Breast epithelium (tissue), 4 donors: Measurements from ENCODE around the gene KBTBD2. TPM values are rescaled to one million over a fixed set of nuclear protein-coding genes. Genes with fewer than 3 reads are reported as not detected.
"Not testable (repeated sequence)": the region's sequence is repeated elsewhere in the genome, so short reads cannot be mapped to it uniquely, and the experiment has no call there.

Source experiments
- DNase-seq, 2 donors: peaks; one replicate each; pipeline ENCODE4 v3.0.0-alpha.2; 2019; ENCODE audit warnings: low spot score in 2 of 2
- H3K27ac ChIP-seq, 2 donors: fragments of 200-600 bp; sonication (generic) in 1 of 2; one replicate each; pipeline ENCODE4 v1.5.1; 2016 to 2019; ENCODE audit warnings: mild to moderate bottlenecking in 1 of 2
- H3K27me3 ChIP-seq, 2 donors: fragments of 200-600 bp; sonication (generic) in 1 of 2; one replicate each; pipeline versions ENCODE4 v1.5.1 to v1.6.0; 2017 to 2019; ENCODE audit warnings: control low read depth in 1 of 2, mild to moderate bottlenecking in 1 of 2
- H3K36me3 ChIP-seq: fragments of 200-600 bp; one replicate; pipeline ENCODE4 v1.5.1; 2019
- H3K4me1 ChIP-seq, 2 donors: fragments of 200-600 bp; sonication (generic); one replicate each; pipeline ENCODE4 v1.5.1; 2016 to 2019; ENCODE audit warnings: control low read depth in 1 of 2
- H3K4me3 ChIP-seq, 3 donors: fragments of 200-600 bp; sonication (generic); 1 replicate in 2 of 3; 2 replicates in 1 of 3; pipeline ENCODE4 v1.5.1; 2016 to 2019; ENCODE audit warnings: mild to moderate bottlenecking in 3 of 3, moderate library complexity in 2 of 3
- H3K9me3 ChIP-seq, 2 donors: fragments of 200-600 bp; sonication (generic) in 1 of 2; one replicate each; pipeline ENCODE4 v1.5.1; 2016 to 2019; ENCODE audit warnings: control low read depth in 1 of 2
- POLR2A ChIP-seq: fragments of 450-650 bp; IDR thresholded peaks from one replicate; pipeline ENCODE4 v1.6.1; 2016; ENCODE audit warnings: antibody characterized with exemption, mild to moderate bottlenecking, moderate library complexity
- POLR2AphosphoS5 ChIP-seq, 3 donors: sonication (generic); formaldehyde crosslinking; IDR thresholded peaks; one replicate each; pipeline ENCODE4 v1.6.1; 2017; ENCODE audit warnings: antibody characterized with exemption in 3 of 3
- intact Hi-C: fragments of 100-400 bp; cut with DNase I; formaldehyde crosslinking; loops from one replicate; pipeline ENCODE4 v1.15.1; 2023; ENCODE audit warnings: low total_unique reads
- total RNA-seq, 3 donors: library from RNA; depleted of rRNA; stranded (reverse); fragments of >200 nt; gene quantifications; one replicate each; pipeline ENCODE4 v1.1.0, GENCODE V29; 2016
- TF ChIP-seq, protein P1 (sequence below), 3 donors: fragments of 450-650 bp; IDR thresholded peaks; one replicate each; pipeline ENCODE4 v1.5.1; 2016 to 2017; ENCODE audit warnings: antibody characterized with exemption in 3 of 3, mild to moderate bottlenecking in 3 of 3, moderate library complexity in 3 of 3

Gene KBTBD2
- total RNA-seq, 3 donors from 2014 or later = 36.7 to 55.9 (median 38.9) TPM

GRCh38 chr7:32860090-32860489, 31.5 kb downstream of the KBTBD2 start:
- H3K4me3 ChIP-seq = no peak overlapping the region
- no peaks in the 10 kb centered on the region for H3K36me3 ChIP-seq
- intact Hi-C loops = no loop called here
- no peak overlapping the region for H3K27ac ChIP-seq
- H3K9me3 ChIP-seq = no peaks in the 10 kb centered on the region
- no peaks in the 10 kb centered on the region for H3K27me3 ChIP-seq
- no peak for DNase-seq
- TF ChIP-seq POLR2A (no peak), POLR2AphosphoS5 (IDR thresholded peaks at IDR 0.05) (no peak)
- TF ChIP-seq, protein P1, sequence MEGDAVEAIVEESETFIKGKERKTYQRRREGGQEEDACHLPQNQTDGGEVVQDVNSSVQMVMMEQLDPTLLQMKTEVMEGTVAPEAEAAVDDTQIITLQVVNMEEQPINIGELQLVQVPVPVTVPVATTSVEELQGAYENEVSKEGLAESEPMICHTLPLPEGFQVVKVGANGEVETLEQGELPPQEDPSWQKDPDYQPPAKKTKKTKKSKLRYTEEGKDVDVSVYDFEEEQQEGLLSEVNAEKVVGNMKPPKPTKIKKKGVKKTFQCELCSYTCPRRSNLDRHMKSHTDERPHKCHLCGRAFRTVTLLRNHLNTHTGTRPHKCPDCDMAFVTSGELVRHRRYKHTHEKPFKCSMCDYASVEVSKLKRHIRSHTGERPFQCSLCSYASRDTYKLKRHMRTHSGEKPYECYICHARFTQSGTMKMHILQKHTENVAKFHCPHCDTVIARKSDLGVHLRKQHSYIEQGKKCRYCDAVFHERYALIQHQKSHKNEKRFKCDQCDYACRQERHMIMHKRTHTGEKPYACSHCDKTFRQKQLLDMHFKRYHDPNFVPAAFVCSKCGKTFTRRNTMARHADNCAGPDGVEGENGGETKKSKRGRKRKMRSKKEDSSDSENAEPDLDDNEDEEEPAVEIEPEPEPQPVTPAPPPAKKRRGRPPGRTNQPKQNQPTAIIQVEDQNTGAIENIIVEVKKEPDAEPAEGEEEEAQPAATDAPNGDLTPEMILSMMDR (IDR thresholded peaks at IDR 0.05) = no peak
- H3K4me1 ChIP-seq = no peaks in the 10 kb centered on the region

DNA sequence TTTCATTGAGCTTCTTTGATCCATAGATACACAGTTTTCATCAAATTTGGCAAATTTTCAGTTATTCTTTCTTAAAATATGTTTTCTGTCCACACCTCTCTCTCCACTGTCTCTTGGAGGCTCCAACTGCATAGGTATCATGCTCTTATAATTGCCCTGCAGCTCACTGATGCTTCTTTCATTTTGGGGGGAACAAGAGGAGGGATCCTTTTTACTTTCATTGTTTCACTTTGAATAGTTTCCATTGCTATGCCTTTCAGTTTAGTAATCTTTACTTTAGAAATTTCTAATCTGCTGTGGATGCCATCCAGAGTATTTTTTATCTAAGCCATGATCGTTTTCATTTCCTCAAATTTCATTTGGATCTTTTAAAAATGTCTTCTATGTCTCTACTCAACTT, 32.9 kb downstream of the KBTBD2 start:
- no peak for DNase-seq
- Histone ChIP-seq H3K4me3 (no peak overlapping the region), H3K9me3 (no peaks in the 10 kb centered on the region), H3K4me1 (no peaks in the 10 kb centered on the region), H3K27ac (no peak overlapping the region), H3K27me3 (no peaks in the 10 kb centered on the region), H3K36me3 (no peaks in the 10 kb centered on the region)
- intact Hi-C loops = no loop called here
- no peak for TF ChIP-seq POLR2A
- TF ChIP-seq POLR2AphosphoS5 (IDR thresholded peaks at IDR 0.05) = no peak
- TF ChIP-seq, protein P1 (IDR thresholded peaks at IDR 0.05) = no peak

GRCh38 chr7:32857063-32857462, 34.5 kb downstream of the KBTBD2 start:
- H3K4me1 ChIP-seq, H3K9me3 ChIP-seq, intact Hi-C loops, H3K4me3 ChIP-seq, H3K36me3 ChIP-seq, H3K27ac ChIP-seq, DNase-seq, H3K27me3 ChIP-seq: not testable (repeated sequence)

DNA sequence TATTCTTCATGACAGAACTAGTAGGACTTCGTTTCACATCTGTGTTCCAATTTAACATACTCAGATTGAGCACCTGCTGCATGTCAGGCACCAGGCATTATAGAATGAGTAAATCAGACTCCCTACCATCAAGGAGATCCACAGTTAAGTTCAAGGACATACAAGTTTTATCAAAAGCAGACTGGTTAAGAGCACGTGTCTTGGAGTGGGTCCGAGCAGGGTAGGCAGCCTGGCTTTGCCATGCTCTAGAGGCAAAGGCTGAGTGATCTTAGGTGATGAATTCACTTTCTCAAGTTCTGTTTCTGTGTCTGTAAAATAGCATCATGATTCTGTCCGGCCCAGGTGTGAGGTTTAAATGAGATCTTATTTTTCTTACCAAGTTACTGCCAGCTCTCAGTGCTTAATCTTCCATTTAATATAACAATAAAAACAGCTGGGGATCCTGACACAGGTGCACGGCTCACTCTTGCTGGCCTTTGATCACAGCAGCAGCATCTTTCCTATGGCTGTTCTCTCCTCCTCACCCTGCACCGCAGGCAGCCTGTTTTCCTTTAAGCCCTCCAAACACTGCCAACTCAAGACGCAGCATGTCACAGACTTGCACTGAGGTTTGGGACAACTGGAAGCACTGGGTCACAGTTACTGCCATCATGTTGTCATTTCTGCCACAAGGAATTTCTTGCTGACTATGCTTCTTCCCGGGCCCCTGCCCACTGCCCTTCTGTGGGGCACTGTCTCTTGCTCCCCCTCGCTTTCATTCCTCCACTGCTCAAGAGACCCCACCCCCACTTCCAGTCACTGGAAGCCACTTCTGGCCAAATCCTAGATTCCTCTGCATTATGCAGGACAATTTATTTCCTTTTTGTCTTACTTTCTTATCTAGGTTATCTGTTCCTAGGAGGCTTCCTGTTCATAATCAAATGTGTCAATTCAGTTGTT, 35.5 kb downstream of the KBTBD2 start:
- H3K4me3 ChIP-seq, intact Hi-C loops: not testable (repeated sequence)

GRCh38 chr7:32850654-32851053, 40.9 kb downstream of the KBTBD2 start:
- H3K36me3 ChIP-seq, intact Hi-C loops, H3K9me3 ChIP-seq, H3K4me1 ChIP-seq, H3K27me3 ChIP-seq, H3K27ac ChIP-seq, DNase-seq, H3K4me3 ChIP-seq: not testable (repeated sequence)

More for the DNA sequence above, 35.5 kb downstream of the KBTBD2 start:
- not testable (repeated sequence) for H3K4me1 ChIP-seq, H3K27ac ChIP-seq, H3K36me3 ChIP-seq, H3K27me3 ChIP-seq, DNase-seq, H3K9me3 ChIP-seq

DNA sequence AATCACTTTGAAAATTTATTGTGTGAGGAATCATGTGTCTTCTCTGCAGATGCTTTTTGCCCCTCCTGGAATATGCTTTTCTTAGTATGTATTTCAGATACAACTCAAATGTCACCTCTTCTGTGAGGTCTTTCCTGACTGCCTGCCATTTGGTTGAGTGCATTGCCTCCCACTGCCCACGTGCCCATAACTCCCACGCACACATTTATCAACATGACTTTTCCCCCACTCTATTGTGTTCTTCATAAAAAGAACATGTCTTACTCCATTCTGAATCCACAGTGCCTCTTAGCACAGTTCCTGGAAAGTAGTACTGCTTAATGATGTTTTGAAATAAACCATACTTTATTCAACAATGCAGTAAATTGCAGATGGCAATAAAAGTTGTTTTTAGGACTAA, 42.9 kb downstream of the KBTBD2 start:
- intact Hi-C loops, H3K27me3 ChIP-seq, H3K27ac ChIP-seq, H3K4me3 ChIP-seq, H3K4me1 ChIP-seq, H3K36me3 ChIP-seq, H3K9me3 ChIP-seq, DNase-seq: not testable (repeated sequence)

DNA sequence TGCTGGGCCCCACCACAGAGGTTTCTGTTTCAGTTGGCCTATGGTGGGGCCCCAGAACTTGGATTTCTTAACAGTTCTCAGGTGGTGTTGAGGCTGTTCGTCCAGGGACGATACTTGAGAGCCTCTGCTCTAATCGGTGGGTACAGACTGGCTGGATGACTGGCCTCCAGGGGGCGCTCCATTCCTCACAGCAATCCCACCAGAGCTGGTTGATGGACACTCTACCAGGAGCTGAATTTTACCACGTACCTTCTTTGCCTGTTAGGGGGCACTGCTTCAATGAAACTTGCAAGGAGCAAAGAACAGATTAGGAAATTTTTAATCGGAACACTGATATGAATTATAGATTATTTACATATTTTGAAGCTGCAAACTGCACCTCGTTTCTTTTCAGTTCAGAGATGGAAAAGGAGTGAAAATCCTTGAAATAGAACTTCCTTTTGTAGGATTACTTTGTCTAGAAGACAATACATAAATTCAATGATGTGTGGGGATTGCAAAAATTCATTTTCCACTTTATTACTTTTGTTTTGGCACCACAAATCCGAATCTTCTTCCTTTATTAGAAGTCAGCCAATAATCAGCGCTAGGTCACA, 44.8 kb downstream of the KBTBD2 start:
- no peaks in the 10 kb centered on the region for H3K27me3 ChIP-seq
- H3K36me3 ChIP-seq = no peaks in the 10 kb centered on the region
- no peaks in the 10 kb centered on the region for H3K4me1 ChIP-seq
- no peak overlapping the region for H3K4me3 ChIP-seq
- H3K9me3 ChIP-seq = no peaks in the 10 kb centered on the region
- no peak overlapping the region for H3K27ac ChIP-seq
- DNase-seq = peak; percentile 71 to 78
- TF ChIP-seq, protein P1 (IDR thresholded peaks at IDR 0.05) = peak; percentile 57 to 82 (median 60)
- TF ChIP-seq POLR2AphosphoS5 (IDR thresholded peaks at IDR 0.05) = no peak
- intact Hi-C loops = no loop called here

DNA sequence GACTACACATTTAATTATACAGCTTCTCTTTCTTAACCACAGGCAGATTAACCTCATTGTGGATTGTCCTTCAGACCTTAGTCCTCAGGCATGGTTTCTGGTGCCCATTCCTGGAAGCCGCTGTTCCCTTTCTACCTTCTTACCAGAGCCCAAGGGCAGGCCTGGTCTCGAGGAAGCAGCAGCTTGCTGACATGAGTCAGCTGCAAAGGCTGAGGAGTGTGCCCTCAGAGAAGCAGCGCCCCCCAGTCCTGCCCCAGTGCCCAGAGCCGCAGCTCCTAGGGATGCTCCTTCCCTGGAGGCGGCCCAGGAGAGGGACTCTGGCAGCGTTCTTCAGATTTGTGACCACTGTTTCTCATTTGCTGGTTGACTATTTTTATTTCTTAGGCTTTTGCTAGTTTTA, 46.8 kb downstream of the KBTBD2 start:
- DNase-seq, H3K27ac ChIP-seq, H3K27me3 ChIP-seq, H3K4me1 ChIP-seq, H3K36me3 ChIP-seq, H3K4me3 ChIP-seq, intact Hi-C loops, H3K9me3 ChIP-seq: not testable (repeated sequence)

DNA sequence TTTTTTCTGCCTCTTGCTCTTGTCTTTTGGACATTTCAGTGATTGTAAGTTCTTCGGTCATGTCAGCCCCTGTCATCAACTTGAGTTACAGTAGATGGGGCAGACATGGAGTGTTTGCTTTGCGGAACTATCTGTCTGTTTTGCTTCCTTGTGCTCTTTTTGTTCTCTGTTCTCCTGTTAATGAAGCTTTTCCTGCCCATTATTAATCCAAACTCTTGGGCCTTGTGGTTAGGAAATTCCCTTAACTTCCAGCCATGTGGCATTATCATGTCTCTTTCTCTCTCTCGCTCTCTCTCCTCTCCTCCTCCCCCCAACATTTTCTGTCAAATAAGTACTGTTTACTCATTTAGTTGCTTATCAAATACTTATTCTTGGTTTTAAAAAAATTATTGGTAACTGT, 47.8 kb downstream of the KBTBD2 start:
- H3K27ac ChIP-seq, H3K36me3 ChIP-seq, DNase-seq, intact Hi-C loops, H3K9me3 ChIP-seq, H3K4me3 ChIP-seq, H3K4me1 ChIP-seq, H3K27me3 ChIP-seq: not testable (repeated sequence)

DNA sequence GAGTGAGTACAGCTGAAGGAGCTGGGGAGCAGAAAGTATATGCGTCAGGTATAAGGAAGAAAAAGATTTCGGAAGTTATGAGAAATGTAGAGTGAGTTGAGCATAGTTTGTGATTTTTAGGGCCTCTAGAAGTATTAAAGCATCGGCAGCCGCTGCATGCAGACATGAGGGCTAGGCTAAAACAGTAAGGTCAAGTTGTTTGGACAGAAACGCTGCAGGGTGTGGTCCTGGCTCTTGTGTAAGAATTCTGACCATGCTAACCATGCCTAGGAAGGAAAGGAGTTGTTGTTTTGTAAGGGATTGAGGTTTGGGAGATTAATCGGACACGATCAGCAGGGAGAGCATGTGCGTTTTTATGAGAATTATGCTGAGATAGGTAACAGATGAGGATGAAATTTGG, 51.7 kb downstream of the KBTBD2 start:
- H3K27ac ChIP-seq, H3K27me3 ChIP-seq, H3K4me1 ChIP-seq, H3K4me3 ChIP-seq, H3K36me3 ChIP-seq, DNase-seq, intact Hi-C loops, H3K9me3 ChIP-seq: not testable (repeated sequence)
